ENCODE data around the gene GYG2. TPM values are rescaled to one million over a fixed set of nuclear protein-coding genes. Genes with fewer than 3 reads are reported as not detected.

Gene GYG2
- polyA plus RNA-seq, 1 of the 3 experiments (the other 2 are of a cell fraction) = 1.8 TPM

DNA sequence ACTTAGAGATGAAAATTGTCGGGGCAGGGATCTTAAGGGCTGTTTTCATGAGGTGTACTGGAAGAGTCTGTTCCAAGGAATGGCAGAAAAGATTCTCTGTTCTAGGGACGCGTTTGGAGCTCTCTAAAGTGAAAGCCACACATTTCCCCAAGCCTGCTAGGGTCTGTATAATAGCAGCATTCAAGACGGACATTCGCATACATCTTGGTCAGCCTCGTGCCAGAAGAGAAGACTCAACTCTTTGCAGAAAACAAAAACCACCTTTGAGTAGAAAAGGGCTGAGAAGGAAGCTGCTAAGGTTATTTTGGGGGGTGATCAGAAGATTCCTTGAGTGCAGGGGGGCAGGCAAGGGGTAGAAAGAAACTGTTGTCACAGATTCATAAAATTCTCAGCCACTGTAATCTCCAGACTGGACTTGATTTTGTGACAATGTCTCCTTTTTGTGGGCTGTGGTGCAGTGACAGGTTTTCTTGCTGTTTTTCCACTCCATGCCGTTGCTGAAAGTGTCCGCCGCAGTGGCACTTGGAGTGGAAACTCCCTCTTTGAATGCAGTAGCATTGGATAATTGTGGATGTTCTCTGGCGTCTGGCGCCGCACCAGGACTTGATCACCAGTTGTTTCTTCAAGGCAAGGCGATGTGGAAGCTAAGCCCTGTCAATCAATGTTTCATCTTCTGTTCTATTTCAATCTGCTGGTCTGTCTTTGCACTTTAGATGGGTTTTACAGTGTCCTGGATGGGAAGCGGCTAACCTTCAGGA, 2.9 kb downstream of the GYG2 start:
- ChIA-PET CTCF (interaction anchor here (2.7 kb wide), 1 partner anchor 12 kb away, joined by 8 read pairs; no protein-coding TSS in a partner anchor), POLR2A (no interaction called here)
- DNase-seq = no peak
- H3K4me2 ChIP-seq = no peak overlapping the region
- no peaks in the 10 kb centered on the region for H3K4me1 ChIP-seq (ENCODE audit: control insufficient read depth in 1 of 2, insufficient read depth in 2 of 2, low read depth in 1 of 2, low read length in 1 of 2)
- H3K4me3 ChIP-seq (ENCODE audit: low read depth in 2 of 2, low read length in 1 of 2) = no peak overlapping the region
- H3K9ac ChIP-seq = no peak overlapping the region
- WGBS (ENCODE audit: low lambda C conversion rate) = 56% methylated on average over 13 of the region's 14 CpGs
- H3K36me3 ChIP-seq (replicated peaks in 1 of 2; ENCODE audit: control insufficient read depth in 1 of 2, insufficient read depth in 2 of 2, low read length in 1 of 2) = no peaks in the 10 kb centered on the region
- TF ChIP-seq NRF1 (IDR thresholded peaks at IDR 0.05; ENCODE audit: low read depth, low read length) = no peak
- H3K9me2 ChIP-seq = no peaks in the 10 kb centered on the region
- H3K27me3 ChIP-seq (ENCODE audit: insufficient read depth) = peaks cover 29% of the 10 kb centered on the region
- H3K9me3 ChIP-seq = no peaks in the 10 kb centered on the region
- no peak overlapping the region for H3K27ac ChIP-seq (ENCODE audit: low read depth in 2 of 2, low read length in 1 of 2)
- no peaks in the 10 kb centered on the region for H3K79me2 ChIP-seq (ENCODE audit: insufficient read depth)
- H2AFZ ChIP-seq (ENCODE audit: low read depth) = no peak overlapping the region
- H4K20me1 ChIP-seq (ENCODE audit: insufficient read depth) = no peaks in the 10 kb centered on the region
- H3F3A ChIP-seq (replicated peaks; ENCODE audit: insufficient read depth) = no peaks in the 10 kb centered on the region

DNA sequence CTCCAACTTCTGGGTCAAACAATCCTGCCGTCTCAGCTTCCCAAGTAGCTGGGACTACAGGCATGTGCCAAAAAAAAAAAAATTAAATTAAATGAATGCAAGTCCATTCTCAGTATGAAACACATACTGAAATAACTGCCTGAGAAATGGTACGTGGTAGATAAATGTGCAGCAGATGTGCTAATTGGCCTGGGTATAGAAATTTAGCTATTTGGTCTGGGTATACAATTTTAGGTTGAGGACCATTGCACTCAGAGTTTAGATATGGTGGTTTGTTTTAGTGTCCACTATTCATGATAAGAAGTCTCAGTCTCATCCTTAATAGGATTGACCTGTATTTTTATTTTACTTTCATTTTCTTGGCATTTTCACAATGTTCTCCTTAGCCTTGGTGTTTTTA, 9.2 kb downstream of the GYG2 start:
- 38% methylated on average over 2 of the region's 2 CpGs for WGBS (ENCODE audit: low lambda C conversion rate)
- H3F3A ChIP-seq (replicated peaks; ENCODE audit: insufficient read depth) = no peaks in the 10 kb centered on the region
- no peaks in the 10 kb centered on the region for H3K9me2 ChIP-seq
- no peak overlapping the region for H3K9ac ChIP-seq
- no peaks in the 10 kb centered on the region for H4K20me1 ChIP-seq (ENCODE audit: insufficient read depth)
- H3K79me2 ChIP-seq (ENCODE audit: insufficient read depth) = no peaks in the 10 kb centered on the region
- TF ChIP-seq NRF1 (IDR thresholded peaks at IDR 0.05; ENCODE audit: low read depth, low read length) (no peak), GABPA (IDR thresholded peaks at IDR 0.05; ENCODE audit: low read depth) (no peak), SIN3A (IDR thresholded peaks at IDR 0.05; ENCODE audit: borderline replicate concordance, low read depth, low read length) (no peak), GATA2 (CRISPR knock-in tag; IDR thresholded peaks at IDR 0.05) (no peak), POLR2AphosphoS5 (IDR thresholded peaks at IDR 0.05; ENCODE audit: low read depth, low read length) (no peak), YY1 (IDR thresholded peaks at IDR 0.05; ENCODE audit: low read depth) (no peak), JUND (IDR thresholded peaks at IDR 0.05) (no peak), FOXJ3 (CRISPR knock-in tag; IDR thresholded peaks at IDR 0.05) (no peak), FOXM1 (IDR thresholded peaks at IDR 0.05; ENCODE audit: low read depth) (no peak), RCOR1 (IDR thresholded peaks at IDR 0.05; ENCODE audit: low read length) (no peak), MXI1 (IDR thresholded peaks at IDR 0.05; ENCODE audit: low read depth, low read length) (no peak)
- TF ChIP-seq, protein P1, sequence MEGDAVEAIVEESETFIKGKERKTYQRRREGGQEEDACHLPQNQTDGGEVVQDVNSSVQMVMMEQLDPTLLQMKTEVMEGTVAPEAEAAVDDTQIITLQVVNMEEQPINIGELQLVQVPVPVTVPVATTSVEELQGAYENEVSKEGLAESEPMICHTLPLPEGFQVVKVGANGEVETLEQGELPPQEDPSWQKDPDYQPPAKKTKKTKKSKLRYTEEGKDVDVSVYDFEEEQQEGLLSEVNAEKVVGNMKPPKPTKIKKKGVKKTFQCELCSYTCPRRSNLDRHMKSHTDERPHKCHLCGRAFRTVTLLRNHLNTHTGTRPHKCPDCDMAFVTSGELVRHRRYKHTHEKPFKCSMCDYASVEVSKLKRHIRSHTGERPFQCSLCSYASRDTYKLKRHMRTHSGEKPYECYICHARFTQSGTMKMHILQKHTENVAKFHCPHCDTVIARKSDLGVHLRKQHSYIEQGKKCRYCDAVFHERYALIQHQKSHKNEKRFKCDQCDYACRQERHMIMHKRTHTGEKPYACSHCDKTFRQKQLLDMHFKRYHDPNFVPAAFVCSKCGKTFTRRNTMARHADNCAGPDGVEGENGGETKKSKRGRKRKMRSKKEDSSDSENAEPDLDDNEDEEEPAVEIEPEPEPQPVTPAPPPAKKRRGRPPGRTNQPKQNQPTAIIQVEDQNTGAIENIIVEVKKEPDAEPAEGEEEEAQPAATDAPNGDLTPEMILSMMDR (IDR thresholded peaks at IDR 0.05) = no peak
- TF ChIP-seq, protein P2, sequence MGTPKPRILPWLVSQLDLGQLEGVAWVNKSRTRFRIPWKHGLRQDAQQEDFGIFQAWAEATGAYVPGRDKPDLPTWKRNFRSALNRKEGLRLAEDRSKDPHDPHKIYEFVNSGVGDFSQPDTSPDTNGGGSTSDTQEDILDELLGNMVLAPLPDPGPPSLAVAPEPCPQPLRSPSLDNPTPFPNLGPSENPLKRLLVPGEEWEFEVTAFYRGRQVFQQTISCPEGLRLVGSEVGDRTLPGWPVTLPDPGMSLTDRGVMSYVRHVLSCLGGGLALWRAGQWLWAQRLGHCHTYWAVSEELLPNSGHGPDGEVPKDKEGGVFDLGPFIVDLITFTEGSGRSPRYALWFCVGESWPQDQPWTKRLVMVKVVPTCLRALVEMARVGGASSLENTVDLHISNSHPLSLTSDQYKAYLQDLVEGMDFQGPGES (IDR thresholded peaks at IDR 0.05; ENCODE audit: low read depth, low read length) = no peak
- TF ChIP-seq, protein P3, sequence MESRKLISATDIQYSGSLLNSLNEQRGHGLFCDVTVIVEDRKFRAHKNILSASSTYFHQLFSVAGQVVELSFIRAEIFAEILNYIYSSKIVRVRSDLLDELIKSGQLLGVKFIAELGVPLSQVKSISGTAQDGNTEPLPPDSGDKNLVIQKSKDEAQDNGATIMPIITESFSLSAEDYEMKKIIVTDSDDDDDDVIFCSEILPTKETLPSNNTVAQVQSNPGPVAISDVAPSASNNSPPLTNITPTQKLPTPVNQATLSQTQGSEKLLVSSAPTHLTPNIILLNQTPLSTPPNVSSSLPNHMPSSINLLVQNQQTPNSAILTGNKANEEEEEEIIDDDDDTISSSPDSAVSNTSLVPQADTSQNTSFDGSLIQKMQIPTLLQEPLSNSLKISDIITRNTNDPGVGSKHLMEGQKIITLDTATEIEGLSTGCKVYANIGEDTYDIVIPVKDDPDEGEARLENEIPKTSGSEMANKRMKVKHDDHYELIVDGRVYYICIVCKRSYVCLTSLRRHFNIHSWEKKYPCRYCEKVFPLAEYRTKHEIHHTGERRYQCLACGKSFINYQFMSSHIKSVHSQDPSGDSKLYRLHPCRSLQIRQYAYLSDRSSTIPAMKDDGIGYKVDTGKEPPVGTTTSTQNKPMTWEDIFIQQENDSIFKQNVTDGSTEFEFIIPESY (IDR thresholded peaks at IDR 0.05; ENCODE audit: borderline replicate concordance, low read depth) = no peak
- TF ChIP-seq, protein P4, sequence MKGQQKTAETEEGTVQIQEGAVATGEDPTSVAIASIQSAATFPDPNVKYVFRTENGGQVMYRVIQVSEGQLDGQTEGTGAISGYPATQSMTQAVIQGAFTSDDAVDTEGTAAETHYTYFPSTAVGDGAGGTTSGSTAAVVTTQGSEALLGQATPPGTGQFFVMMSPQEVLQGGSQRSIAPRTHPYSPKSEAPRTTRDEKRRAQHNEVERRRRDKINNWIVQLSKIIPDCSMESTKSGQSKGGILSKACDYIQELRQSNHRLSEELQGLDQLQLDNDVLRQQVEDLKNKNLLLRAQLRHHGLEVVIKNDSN (IDR thresholded peaks at IDR 0.05; ENCODE audit: borderline replicate concordance, low read depth) = no peak
- DNase-seq = no peak
- no peak overlapping the region for H2AFZ ChIP-seq (ENCODE audit: low read depth)
- H3K27me3 ChIP-seq (ENCODE audit: insufficient read depth) = no peaks in the 10 kb centered on the region; the same call in 1 of the 2 replicates
- H3K9me3 ChIP-seq = no peaks in the 10 kb centered on the region; the same call in 1 of the 2 replicates
- H3K4me2 ChIP-seq = no peak overlapping the region
- H3K4me1 ChIP-seq (ENCODE audit: control insufficient read depth in 1 of 2, insufficient read depth in 2 of 2, low read depth in 1 of 2, low read length in 1 of 2) = no peaks in the 10 kb centered on the region
- POLR2A ChIA-PET = no interaction called here
- H3K4me3 ChIP-seq (ENCODE audit: low read depth in 2 of 2, low read length in 1 of 2) = no peak overlapping the region
- CTCF ChIA-PET = no interaction called here
- H3K36me3 ChIP-seq (replicated peaks in 1 of 2; ENCODE audit: control insufficient read depth in 1 of 2, insufficient read depth in 2 of 2, low read length in 1 of 2) = no peaks in the 10 kb centered on the region
- H3K27ac ChIP-seq (ENCODE audit: low read depth in 2 of 2, low read length in 1 of 2) = no peak overlapping the region

Measured in SK-N-SH (cell line).